EL (cell line): ENCODE measurements around the gene IZUMO4.

Experiments used
- DNase-seq: peaks from one replicate; pipeline ENCODE4 v3.0.0-alpha.2; 2016

IZUMO4 gene

DNA sequence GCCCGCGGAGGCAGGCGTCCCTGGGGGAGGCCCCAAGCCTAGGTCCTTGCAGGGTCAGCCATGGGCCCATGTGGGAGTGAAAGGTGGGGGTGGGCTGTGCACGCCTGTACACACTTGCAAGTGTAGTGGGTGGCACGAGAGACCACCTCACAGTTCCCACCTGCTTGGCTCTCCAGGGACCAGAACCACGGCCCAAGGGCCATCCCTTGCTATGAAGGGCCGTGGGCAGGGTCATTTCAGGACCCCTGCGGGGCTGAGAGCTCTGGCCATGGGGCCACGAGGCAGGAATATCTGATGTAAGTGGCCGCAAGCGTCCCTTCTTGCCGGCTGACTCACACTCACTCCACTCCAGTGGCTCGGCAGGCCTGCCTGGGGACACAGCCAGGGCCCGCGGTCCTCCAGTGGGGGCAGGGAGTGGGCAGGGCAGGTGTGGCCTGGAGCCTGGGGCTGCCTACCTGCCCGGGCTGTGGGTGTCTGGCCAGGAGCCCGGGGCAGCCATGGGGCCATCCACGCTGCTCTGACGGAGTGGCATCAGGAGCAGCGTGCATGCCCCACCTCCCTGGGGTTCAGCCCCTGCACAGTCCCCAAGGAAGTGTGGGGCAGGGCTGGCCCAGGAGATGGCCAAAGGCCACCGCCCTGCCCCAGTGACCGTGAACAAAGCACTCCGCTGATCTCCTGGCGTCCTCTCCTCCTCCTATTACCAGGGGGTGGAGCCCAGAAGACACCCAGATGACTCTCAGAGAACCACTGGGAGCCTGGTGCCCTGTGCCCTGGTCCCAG is 37.1 kb upstream of the IZUMO4 start:
- DNase-seq = peak; percentile 78

DNA sequence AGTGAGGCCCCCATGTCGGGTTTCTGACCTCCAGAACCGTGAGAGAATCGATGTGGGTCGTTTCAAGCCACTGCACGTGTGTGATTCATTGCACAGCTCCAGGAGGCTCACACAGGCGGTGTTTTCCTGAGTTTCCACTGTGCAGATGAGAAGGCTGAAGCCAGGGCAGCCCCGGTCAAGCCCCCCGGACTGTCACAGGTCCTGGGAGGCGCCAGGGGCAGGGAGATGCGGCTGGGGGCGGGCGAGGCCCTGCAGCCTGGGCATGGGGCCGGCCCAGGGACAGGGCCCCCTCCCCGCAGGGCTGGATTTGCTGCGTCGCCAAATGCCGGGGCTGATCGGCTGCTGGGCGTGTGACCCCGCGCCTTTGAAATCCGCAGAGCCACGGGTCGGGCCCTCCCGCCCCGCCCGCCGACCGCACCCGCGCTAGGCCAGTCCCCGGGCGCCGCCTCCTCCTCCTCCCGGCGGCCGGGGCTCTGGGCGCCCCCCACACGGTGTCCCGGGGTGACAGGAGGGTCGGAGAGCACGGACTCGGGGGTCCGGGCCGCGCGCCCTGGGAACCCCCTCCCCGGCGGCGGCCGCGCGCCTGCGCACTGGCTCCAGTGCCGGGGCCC is 35.7 kb upstream of the IZUMO4 start:
- DNase-seq = peak; percentile 77

DNA sequence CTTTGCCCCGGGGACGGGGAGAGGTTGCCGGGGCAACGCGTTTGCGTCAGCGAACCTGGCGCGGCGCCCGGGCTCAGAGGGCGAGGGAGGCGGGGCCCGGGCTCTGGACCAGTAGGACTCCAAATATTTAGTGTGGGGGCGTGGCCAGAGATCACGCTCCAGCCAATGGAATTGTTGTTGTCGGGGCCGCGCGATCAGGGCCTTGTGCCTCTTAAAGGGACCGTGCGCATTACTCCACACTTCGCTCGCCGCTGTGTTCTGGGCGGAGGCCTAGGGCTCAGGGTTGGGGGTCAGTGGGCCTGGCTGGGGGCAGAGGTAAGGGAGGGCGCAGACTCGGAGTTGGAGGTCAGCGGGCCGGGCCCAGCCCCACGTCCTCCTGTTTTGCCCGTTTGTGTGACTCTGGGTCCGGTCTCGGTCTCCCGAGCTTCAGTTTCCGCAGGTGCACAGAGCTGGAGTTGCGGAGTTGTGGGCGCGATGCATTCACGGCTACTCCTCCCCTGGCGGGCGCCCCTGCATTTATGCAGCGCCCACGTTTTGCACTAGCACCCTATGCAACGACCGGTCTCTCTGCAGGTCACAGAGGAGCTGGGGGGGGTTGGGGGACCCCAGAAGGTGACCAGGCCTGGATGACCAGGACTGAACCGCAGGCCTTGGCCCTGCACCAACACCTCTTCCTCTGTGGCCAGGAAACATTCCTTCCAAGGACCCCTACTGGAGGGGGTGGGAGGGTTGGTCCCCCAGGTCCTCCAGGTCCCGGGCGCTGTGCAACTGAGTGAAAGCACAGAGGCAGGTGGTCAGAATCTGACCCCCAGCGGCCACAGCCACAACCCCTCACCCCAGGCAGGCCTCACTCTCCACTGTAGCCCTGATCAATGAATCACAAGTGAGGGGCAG is 35.0 kb upstream of the IZUMO4 start:
- DNase-seq = peak; percentile 98

DNA sequence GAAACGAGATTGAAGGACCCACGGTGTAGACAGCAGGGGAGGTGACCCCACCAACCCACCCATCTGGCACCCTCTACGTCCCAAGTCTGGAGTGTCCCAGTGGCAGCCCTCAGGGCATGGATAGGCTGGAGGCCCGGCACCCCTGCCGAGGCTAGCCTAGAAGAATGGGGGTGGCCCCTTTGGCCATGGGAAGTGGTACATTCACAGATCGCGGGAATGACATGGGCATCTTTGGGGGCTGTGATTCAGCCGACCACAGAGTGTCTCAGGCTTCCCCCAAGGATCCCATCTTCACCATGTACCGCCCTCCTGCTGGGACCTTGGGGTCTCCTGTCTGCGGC is 34.4 kb upstream of the IZUMO4 start:
- DNase-seq = no peak

DNA sequence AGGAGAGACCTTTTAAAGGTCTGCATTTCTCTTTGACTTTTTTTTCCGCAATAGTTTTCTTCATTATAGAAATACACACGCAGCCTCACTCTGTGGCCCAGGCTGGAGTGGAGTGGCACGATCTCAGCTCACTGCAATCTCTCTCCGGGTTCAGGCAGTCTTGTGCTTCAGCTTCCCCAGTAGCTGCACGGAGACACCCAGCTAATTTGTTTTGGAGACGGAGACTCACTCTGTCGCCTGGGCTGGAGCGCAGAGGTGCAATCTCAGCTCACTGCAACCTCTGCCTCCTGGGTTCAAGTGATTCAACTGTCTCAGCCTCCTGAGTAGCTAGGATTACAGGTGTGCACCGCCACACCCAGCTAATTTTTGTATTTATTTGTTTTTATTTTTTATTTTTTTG is 33.9 kb upstream of the IZUMO4 start:
- DNase-seq = no peak

DNA sequence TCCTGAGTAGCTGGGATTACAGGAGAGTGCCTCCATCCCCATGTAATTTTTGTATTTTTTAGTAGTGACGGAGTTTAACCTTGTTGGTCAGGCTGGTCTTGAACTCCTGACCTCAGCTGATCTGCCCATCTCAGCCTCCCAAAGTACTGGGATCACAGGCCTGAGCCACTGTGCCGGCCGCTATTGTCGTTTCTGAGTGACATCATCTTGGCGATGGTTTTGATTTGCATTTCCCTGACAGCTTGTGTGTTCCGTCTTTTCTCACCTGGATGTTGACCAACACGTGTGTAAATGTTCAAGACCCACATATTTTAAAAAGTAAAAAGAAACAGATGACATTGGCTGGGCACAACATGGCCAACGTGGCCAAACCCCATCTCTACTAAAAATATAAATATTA is 32.9 kb upstream of the IZUMO4 start:
- DNase-seq = no peak

DNA sequence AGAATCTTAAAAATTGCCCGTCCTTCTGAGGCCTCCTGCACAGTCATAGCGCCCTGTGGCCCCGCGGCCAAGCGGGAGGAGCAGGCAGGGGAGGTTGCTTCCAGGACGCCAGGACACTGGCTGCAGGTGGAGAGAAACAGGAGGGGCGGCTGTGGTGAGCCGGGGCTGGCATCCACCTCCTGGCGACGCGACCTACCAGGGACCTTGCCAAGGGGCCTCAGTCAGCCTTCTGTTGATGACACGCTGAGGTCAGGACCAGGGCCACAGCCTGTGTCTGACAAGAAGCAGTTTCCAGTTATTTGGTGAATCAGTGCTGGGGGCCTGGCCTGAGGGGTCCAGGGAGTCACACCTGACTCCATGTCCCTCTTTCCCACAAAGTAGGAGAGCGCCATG is 32.3 kb upstream of the IZUMO4 start:
- no peak for DNase-seq

DNA sequence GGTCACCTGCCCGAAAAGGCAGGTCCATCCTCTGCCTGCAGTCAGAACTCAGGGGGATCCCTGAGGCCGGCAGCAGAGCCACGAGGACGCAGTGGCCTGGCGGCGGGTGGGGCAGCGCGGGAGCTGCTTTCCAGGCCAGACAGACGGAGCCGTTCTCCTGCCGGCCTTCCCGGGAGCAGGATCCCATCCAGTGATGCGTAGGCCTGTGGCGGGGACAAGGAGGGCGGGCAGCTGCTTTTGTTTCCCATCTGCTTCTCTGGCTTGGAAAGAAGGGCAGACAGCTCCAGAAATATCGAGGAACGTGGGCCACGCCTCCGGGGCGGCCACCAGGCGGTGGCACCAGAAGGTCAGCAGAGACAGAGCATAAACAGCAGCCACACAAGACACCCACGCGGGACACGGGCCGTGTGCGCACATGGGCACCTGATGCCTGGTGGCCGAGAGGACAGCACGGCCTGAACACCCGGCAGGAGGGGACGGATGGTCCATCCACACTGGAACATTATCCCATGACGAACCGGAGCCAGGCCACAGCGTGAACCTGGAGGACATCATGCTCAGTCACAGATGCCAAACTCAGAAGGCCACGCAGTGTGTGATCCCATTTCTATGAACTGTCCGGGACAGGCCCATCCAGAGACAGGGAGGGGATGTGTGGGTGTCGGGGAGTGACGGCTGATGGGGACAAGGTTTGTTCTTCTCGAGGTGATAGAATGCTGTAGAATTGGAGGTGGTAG is 31.8 kb upstream of the IZUMO4 start:
- DNase-seq = no peak

DNA sequence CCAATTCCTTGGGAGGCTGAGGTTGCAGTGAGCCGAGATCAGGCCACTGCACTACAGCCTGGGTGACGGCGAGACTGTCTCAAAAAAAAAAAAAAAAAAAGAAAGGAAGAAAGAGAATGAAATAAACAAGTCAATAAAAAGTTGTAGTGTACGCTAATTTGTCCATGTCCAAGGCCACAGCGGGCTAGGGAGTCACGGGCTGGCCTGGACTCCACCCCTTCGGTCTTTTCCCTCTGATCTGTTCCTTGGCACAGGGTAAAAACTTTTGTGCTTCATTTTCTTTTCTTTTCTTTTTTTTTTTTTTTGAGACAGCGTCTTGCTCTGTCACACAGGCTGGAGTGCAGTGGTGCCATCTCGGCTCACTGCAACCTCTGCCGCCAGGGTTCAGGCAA is 26.3 kb upstream of the IZUMO4 start:
- DNase-seq = no peak

DNA sequence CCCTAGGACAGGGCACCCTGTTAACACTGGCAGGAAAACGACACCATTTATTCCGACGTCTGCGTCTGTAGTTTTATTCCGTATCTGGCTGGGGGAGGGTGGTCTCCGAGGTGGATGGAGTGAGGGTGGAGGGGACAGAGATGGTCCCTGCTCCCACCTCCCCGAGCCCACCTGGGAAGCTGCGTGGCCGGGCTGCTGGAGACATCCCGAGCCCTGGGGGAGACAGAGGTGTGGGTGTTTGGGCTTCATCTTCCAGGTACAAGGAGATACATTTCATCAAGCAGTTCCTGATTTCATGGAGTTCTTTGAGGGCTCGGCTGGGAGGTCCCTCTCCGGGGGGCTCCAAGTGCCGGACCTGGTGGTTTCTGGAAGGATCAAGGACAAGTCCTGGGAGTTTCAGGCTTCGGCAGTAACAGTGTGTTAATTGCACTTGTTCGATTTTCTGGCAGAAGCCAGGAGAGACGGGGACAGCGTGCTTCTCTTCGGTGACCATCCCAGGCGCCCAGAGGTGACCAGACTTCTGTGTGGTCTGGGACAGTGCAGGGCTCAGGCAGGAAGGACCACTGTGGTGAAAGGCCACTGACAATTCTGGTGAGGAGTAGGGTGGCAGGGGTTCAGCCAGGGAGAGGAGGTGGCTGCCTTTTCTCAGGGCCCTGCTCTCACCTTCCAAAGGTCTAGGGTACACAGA is 25.6 kb upstream of the IZUMO4 start:
- DNase-seq = no peak

DNA sequence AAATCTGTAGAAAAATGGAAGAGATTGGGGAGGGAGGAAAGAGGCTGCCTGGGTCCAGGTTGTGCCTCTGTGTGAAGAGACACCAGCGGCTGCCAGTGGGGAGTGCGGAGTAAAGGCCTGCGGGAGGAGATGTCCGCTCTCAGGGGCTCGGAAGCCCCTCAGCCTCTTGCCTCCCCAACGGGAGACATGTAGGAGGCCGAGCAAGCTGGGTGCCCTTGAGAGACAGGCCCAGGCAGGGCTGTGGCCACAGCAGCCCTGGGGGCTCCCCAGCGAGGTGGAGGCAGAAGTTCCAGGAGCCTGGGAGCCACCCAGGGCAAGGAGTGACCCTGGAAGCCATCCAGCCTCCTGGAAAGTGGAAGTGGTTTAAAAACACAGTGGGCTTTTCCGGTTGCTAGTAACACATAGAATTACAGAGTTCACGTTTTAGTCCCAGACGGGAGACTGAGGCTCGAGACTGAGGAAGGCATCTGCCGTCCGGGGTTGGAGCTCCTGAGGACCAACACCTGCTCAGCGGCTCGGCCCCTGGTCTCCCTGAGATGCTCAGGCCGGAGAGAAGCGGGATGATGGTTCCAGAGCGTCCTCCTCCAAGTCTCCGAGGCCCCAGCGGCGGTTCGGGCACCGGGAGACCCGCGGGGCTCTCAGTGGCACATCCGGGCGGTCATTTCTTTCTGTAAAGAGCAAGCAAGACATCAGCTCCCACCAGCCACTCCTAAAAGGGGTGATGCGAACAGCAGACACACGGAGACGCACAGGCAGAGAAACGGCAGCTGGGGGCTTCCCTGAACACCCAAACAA is 23.8 kb upstream of the IZUMO4 start:
- DNase-seq = no peak

DNA sequence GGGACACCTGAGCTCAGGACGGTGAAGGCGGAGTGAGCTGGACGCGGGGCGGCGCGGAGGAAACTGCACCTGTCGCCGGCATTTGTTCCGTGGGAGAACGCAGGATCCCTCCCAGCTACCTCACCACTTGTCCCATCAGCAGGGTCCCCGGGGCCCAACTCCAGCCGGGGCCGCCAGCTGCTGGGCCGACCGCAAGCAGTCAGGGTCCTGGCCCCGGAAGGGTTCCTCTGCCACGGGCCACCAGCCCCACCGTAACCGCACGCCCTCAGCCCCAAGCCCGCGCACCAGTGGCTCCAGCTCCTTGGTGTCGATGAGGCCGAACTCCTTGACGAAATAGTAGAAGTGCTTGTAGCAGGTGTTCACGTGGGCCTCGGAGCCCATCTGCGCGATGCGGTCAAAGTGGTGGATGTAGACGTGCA is 20.2 kb upstream of the IZUMO4 start:
- DNase-seq = no peak

DNA sequence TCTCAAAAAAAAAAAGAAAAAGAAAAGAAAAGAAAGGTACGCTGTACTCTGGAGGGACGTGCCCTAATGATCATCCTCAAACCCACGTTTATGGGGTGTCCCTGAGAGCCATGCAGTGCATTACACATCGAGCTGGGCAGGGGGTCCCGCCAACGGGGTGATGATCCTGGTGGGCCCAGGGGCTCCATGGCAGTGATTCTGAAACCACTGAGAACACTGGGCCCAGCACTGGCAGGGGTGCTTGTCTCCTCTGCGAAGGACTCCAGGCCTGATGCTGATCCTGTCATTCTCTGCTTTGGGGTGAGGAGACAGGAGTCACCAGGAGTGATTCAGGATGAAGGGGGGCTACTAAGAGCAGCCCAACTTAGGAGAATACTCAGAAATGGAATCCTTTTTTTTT is 19.3 kb upstream of the IZUMO4 start:
- DNase-seq = no peak

DNA sequence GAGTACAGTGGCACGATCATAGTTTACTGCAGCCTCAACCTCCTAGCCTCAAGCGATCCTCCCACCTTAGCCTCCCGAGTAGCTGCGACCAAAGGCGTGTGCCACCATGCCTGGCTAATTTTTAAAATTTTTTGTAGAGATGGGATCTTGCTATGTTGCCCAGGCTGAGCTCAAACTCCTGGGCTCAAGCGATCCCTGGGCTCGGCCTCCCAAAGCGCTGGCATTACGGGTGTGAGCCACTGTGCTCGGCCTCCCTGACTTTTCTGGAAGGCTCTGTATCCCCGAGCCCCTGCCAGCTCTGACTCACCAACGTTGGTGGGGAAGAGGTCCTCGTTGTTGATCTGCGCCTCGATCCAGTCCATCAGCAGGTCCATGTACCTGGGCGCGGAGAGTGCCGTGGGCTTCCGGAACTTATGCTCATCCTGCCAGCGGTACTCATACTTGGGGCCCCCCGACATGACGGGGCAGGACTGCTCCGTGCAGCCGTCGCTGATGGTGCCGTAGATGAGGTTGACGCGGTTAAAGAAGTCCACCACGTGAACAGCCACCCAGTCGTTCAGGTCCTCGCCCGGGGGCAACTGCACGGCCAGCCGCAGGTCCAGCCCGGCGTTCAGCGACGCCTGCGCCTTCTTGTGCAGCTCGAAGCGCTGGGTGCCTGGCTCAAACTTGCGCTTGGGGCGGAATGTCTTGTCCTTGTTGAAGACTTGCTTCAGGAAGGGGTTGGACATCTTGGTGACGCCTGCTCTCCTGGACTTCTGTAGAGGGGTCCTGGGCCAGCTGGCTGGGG is 18.7 kb upstream of the IZUMO4 start:
- no peak for DNase-seq

DNA sequence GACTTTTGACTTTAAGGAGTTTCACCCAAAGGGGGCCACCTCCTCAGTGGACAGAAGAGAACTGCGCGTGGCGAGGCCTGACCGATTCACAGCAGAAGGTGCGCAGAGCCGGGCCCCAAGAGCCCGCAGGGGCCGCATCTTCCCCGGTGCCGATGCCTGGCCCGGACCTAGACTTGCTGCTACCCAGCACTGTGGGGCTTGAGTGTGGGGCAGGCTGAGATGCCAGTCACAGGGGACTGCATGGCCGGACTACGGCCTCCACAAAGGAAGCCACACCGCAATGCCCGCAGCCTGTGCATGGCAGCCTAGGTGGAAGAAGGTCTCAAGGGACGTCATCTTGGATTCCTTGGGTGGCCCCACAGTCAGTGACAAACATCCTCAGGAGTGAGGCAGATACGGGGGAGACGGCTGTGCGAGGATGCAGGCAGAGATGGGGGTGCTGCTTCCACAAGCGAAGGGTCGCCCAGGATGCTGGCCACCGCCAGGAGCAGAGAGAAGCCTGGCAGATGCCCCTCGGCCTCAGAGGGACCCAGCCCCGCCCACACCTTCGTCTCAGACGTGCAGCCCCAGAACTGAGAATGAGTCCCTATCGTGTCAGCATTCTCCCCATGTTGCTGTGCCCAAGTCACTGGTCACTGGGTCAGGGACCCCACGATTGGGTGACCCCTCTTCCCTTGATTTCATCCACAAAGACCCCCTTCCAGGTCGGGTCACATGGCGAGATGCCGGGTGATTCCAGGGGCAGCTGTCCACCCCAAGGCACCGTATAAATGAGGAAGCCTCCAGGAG is 17.4 kb upstream of the IZUMO4 start:
- no peak for DNase-seq

DNA sequence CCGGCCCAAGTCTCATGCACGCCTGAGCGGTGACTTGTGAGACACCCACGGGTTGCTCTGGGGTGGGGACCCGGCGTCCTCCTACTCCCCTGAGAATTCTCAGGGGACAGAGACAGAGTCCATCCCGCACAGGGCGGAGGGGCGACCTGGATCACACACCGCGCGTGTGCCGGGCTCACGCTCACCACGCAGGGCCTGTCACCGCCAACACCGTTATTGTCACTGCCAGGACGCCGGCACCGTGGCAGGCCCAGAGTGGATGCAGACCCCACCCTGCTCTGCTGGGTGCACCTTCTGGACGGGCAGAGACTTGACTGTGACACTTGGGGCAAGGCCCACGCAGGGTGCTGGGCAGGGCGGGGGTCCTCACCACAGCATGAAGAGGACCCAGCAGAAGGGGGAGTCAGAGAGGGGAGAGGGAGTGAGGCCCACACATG is 16.8 kb upstream of the IZUMO4 start:
- DNase-seq = no peak

DNA sequence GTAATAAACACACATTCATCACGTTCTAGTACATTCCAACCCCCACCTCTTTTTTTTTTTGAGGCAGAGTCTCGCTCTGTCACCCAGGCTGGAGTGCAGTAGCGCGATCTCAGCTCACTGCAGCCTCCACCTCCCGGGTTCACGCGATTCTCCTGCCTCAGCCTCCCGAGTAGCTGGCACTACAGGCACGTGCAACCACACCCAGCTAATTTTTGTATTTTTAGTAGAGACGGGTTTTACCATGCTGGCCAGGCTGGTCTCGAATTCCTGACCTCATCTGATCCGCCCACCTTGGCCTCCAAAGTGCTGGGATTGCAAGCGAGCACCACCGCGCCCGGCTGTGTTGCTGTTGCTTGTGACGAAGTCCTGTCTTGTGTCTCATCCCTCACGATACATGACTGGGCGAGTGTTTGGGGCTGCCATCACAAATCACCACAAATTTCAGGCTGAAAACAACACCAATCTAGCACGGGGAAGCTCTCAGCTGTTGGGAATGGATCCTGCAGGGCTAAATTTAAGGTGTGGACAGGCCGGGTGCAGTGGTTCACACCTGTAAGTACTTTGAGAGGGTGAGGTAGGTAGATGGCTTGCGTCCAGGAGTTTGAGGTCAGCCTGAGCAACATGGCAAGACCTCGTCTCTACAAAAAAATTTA is 16.3 kb upstream of the IZUMO4 start:
- no peak for DNase-seq

DNA sequence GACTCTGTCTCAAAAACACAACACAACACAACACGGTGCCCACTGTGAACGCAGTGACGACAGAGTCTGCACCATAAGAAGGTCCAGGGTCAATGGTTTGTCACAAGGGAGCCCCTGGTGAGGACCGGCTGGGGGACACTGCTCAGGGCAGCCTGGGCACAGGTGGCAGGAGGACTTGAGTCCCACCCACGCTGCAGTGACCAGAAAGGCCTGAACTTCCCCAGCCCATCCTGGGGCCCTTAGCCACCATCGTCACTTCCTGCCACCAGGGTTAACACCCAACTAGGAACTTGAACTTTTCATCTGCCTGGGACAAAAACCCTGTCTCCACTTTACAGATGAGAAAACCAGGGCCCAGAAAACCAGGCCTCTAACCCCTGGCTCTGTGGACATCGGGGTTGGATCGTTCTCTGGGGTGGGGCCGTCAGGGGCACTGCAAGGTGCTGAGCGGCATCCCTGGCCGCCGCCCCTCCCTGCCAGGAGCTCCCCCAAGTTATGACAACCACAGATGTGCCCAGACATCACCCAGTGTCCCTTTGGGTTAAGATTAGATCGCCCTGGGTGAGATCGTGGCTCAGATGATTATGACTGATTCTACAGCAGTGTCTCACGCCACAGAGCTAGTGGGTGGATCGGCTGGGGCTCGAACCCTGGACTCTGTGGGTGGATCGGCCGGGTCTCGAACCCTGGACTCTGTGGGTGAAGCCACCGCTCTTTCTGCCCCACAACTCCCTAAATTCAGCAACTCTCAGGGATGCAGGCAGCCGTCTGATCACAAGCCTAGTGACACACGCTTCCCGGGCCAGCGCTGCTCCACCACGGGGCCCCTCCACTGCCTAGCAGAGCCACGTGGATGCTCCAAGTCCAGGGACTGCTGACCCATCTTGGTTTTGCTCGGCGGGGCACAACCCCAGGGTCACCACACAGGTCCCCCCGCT is 14.6 kb upstream of the IZUMO4 start:
- no peak for DNase-seq
